B cell (primary cell): ENCODE results near the gene TBPL2. TPM values are rescaled to one million over a fixed set of nuclear protein-coding genes. Genes with fewer than 3 reads are reported as not detected.

Source experiments
- ATAC-seq: fragments of 200-7000 bp; cut with Tn5 transposase; one replicate; pipeline ENCODE4 v1.10.0; 2021; ENCODE audit warnings: low read depth, mild to moderate bottlenecking, moderate number of reproducible peaks, moderate library complexity
- CTCF ChIA-PET: fragments of 350-600 bp; sonication (Branson Sonifier 250); formaldehyde crosslinking; loops from one replicate; lab custom pipeline; 2021; ENCODE audit warnings: antibody characterized with exemption, inconsistent platforms; lab: Charles Lee
- POLR2A ChIA-PET: fragments of 350-600 bp; sonication (Branson Sonifier 250); formaldehyde crosslinking; loops from one replicate; lab custom pipeline; 2021; ENCODE audit warnings: antibody characterized with exemption; lab: Charles Lee
- DNase-seq: peaks from one replicate; pipeline ENCODE4 v3.0.0; 2013
- H2AFZ ChIP-seq: 2 replicates; pipeline ENCODE4 v1.6.1; 2012; ENCODE audit warnings: mild to moderate bottlenecking, low read depth, low read length; ENCODE audit not compliant: insufficient read depth, poor library complexity, severe bottlenecking
- H3K27ac ChIP-seq, 2 donors: 1 replicate in 1 of 2; 2 replicates in 1 of 2; pipeline ENCODE4 v1.5.1; 2012 to 2013; ENCODE audit warnings: low read length in 2 of 2, mild to moderate bottlenecking in 2 of 2, moderate library complexity in 1 of 2
- H3K27me3 ChIP-seq, 4 experiments: fragments of 200-600 bp in 1 of 4; sonication (generic) in 1 of 4; replicated peaks in 1 of 4; 1 replicate in 2 of 4; 2 replicates in 2 of 4; pipeline versions ENCODE4 v1.6.1 to v1.7.0; 2013 to 2016; ENCODE audit warnings: low read length in 3 of 4, mild to moderate bottlenecking in 2 of 4, mixed read lengths in 1 of 4, moderate library complexity in 1 of 4; ENCODE audit not compliant: insufficient read depth in 4 of 4, control insufficient read depth in 3 of 4; ENCODE audit errors: control extremely low read depth in 1 of 4
- H3K36me3 ChIP-seq, 2 experiments: replicated peaks in 1 of 2; 1 replicate in 1 of 2; 2 replicates in 1 of 2; pipeline versions ENCODE4 v1.6.1 to v1.7.1; 2013; ENCODE audit warnings: low read length in 1 of 2; ENCODE audit not compliant: insufficient read depth in 2 of 2, control insufficient read depth in 1 of 2; ENCODE audit errors: control extremely low read depth in 1 of 2, extremely low read depth in 1 of 2
- H3K4me1 ChIP-seq, 2 donors: fragments of 200-600 bp in 1 of 2; sonication (generic) in 1 of 2; 1 replicate in 1 of 2; 2 replicates in 1 of 2; pipeline versions ENCODE4 v1.5.1 to v1.6.1; 2013 to 2017; ENCODE audit warnings: low read length in 2 of 2; ENCODE audit not compliant: control insufficient read depth in 2 of 2, insufficient read depth in 2 of 2
- H3K4me2 ChIP-seq: replicated peaks from 2 replicates; pipeline ENCODE3; 2012; ENCODE audit warnings: mild to moderate bottlenecking, low read depth, low read length; ENCODE audit not compliant: poor library complexity, severe bottlenecking
- H3K4me3 ChIP-seq, 5 experiments: fragments of 200-600 bp in 1 of 5; sonication (generic) in 1 of 5; 1 replicate in 3 of 5; 2 replicates in 2 of 5; pipeline versions ENCODE4 v1.5.1 to v1.7.0; 2011 to 2016; ENCODE audit warnings: low read length in 4 of 5, mild to moderate bottlenecking in 4 of 5, low read depth in 2 of 5, control low read depth in 1 of 5, moderate library complexity in 1 of 5; ENCODE audit not compliant: insufficient read depth in 1 of 5; ENCODE audit errors: control extremely low read depth in 1 of 5, extremely low read depth in 1 of 5
- H3K79me2 ChIP-seq: fragments of 200-600 bp; sonication (generic); one replicate; pipeline ENCODE4 v1.6.0; 2016; ENCODE audit warnings: low read length; ENCODE audit not compliant: control insufficient read depth, insufficient read depth
- H3K9ac ChIP-seq: fragments of 200-600 bp; sonication (generic); 2 replicates; pipeline ENCODE4 v1.6.1; 2017; ENCODE audit warnings: mild to moderate bottlenecking, low read length, moderate library complexity
- H3K9me3 ChIP-seq, 3 donors: one replicate each; pipeline versions ENCODE4 v1.6.1 to v1.7.1; 2013; ENCODE audit warnings: low read length in 2 of 3; ENCODE audit not compliant: control insufficient read depth in 2 of 3, insufficient read depth in 1 of 3; ENCODE audit errors: control extremely low read depth in 1 of 3
- H4K20me1 ChIP-seq: 2 replicates; pipeline ENCODE4 v1.6.0; 2012; ENCODE audit warnings: mild to moderate bottlenecking, low read length; ENCODE audit not compliant: insufficient read depth, control insufficient read depth, poor library complexity, severe bottlenecking
- H3K27ac Mint-ChIP-seq: one replicate; pipeline ENCODE4 v1.8.0; 2021; ENCODE audit warnings: mixed read lengths
- H3K27me3 Mint-ChIP-seq: one replicate; pipeline ENCODE4 v1.8.0; 2021; ENCODE audit warnings: mixed read lengths
- H3K4me1 Mint-ChIP-seq: one replicate; pipeline ENCODE4 v1.8.0; 2021; ENCODE audit warnings: mixed read lengths
- H3K4me3 Mint-ChIP-seq: one replicate; pipeline ENCODE4 v1.8.0; 2021; ENCODE audit warnings: mixed read lengths
- H3K9me3 Mint-ChIP-seq: one replicate; pipeline ENCODE4 v1.8.0; 2022; ENCODE audit warnings: mixed read lengths; ENCODE audit not compliant: insufficient read depth
- EZH2 ChIP-seq: IDR thresholded peaks from 2 replicates; pipeline ENCODE4 v1.6.1; 2012; ENCODE audit warnings: borderline replicate concordance, low read depth, mild to moderate bottlenecking, moderate library complexity, low read length; ENCODE audit not compliant: insufficient read depth, poor library complexity, severe bottlenecking
- WGBS: methylation state at CpG from one replicate; pipeline ENCODE4 v1.1.5; 2013; ENCODE audit warnings: missing lambda C conversion rate; ENCODE audit not compliant: insufficient coverage; 5-methylcytosine and 5-hydroxymethylcytosine counted together
- intact Hi-C: fragments of 100-400 bp; cut with micrococcal nuclease; formaldehyde crosslinking; loops from one replicate; pipeline ENCODE4 v1.10.0; 2022
- polyA plus RNA-seq: library from polyadenylated mRNA; depleted of rRNA; stranded (reverse); fragments of >200 nt; gene quantifications from 2 replicates; pipeline ENCODE4 v1.2.3, GENCODE V29; 2012
- total RNA-seq, 2 donors: library from RNA; stranded (reverse); fragments of 120-200 nt in 1 of 2; gene quantifications; 1 replicate in 1 of 2; 2 replicates in 1 of 2; pipeline versions ENCODE4 v1.2.3 to v1.2.4, GENCODE V29; 2013 to 2022
- TF ChIP-seq, protein P1 (sequence below): fragments of 200-600 bp; IDR thresholded peaks from one replicate; pipeline ENCODE4 v1.8.0; 2022; ENCODE audit warnings: antibody characterized with exemption, mild to moderate bottlenecking

TBPL2 gene
- total and polyA plus RNA-seq, 2 donors (not counting 1 experiment from before 2014, with no cell fraction given), result not detected

GRCh38 chr14:55473786-55474185 lies 33.4 kb upstream of the TBPL2 start:
- Histone ChIP-seq H3K27ac (no peak overlapping the region), H2AFZ (no peak overlapping the region), H3K9ac (no peak overlapping the region), H3K36me3 (no peaks in the 10 kb centered on the region), H3K27me3 (no peaks in the 10 kb centered on the region), H3K9me3 (no peaks in the 10 kb centered on the region), H4K20me1 (no peaks in the 10 kb centered on the region), H3K4me2 (no peak overlapping the region), H3K4me3 (no peak overlapping the region), H3K4me1 (no peaks in the 10 kb centered on the region), H3K79me2 (no peaks in the 10 kb centered on the region)
- WGBS, result no CpG with 5 or more reads among the region's 7 CpGs
- Mint-ChIP-seq H3K27me3 (peaks cover 6% of the 10 kb centered on the region), H3K27ac (no peak overlapping the region), H3K9me3 (no peaks in the 10 kb centered on the region), H3K4me3 (no peak overlapping the region), H3K4me1 (no peaks in the 10 kb centered on the region)
- intact Hi-C loops, result no loop called here
- POLR2A ChIA-PET, result no interaction called here
- ATAC-seq (no peak), DNase-seq (no peak)
- TF ChIP-seq, protein P1, sequence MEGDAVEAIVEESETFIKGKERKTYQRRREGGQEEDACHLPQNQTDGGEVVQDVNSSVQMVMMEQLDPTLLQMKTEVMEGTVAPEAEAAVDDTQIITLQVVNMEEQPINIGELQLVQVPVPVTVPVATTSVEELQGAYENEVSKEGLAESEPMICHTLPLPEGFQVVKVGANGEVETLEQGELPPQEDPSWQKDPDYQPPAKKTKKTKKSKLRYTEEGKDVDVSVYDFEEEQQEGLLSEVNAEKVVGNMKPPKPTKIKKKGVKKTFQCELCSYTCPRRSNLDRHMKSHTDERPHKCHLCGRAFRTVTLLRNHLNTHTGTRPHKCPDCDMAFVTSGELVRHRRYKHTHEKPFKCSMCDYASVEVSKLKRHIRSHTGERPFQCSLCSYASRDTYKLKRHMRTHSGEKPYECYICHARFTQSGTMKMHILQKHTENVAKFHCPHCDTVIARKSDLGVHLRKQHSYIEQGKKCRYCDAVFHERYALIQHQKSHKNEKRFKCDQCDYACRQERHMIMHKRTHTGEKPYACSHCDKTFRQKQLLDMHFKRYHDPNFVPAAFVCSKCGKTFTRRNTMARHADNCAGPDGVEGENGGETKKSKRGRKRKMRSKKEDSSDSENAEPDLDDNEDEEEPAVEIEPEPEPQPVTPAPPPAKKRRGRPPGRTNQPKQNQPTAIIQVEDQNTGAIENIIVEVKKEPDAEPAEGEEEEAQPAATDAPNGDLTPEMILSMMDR, result no peak
- TF ChIP-seq EZH2, result no peak
- CTCF ChIA-PET, result interaction anchor here (0.6 kb wide), 1 partner anchor 25 kb away, joined by 3 read pairs; no protein-coding TSS in a partner anchor

DNA sequence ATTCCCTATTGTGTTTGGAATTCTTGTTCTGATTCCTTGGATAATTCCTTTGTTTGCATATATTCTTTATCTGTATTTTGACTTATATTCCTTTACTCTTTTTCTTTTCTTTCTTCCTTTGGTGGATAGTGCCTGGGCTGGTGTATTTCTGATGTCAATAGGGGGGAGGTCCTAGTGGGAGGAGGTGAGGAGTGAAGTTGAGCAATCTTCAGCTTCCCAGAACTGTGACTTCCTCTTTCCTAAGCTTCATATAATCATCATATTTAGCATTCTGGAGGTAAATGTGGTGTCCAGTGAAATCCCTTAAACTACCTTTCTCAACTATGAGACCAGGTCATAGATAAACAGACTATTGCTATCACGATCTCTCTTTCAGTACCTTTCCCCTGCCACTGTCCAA lies 29.6 kb upstream of the TBPL2 start:
- ATAC-seq (no peak), DNase-seq (no peak)
- Mint-ChIP-seq H3K27ac (no peak overlapping the region), H3K27me3 (peaks cover 6% of the 10 kb centered on the region), H3K4me3 (no peak overlapping the region), H3K4me1 (no peaks in the 10 kb centered on the region), H3K9me3 (no peaks in the 10 kb centered on the region)
- Histone ChIP-seq H3K27ac (no peak overlapping the region), H3K9ac (no peak overlapping the region), H4K20me1 (no peaks in the 10 kb centered on the region), H3K4me1 (no peaks in the 10 kb centered on the region), H2AFZ (no peak overlapping the region), H3K4me2 (no peak overlapping the region), H3K36me3 (no peaks in the 10 kb centered on the region), H3K79me2 (no peaks in the 10 kb centered on the region), H3K27me3 (peaks cover 0 to 3% (median 0%) of the 10 kb centered on the region in 4 experiments), H3K9me3 (peaks cover 0 to 16% (median 0%) of the 10 kb centered on the region in 3 donors), H3K4me3 (no peak overlapping the region)
- intact Hi-C loops, result no loop called here
- no peak for TF ChIP-seq EZH2
- TF ChIP-seq, protein P1, result no peak
- ChIA-PET POLR2A (no interaction called here), CTCF (no interaction called here)
- WGBS, result 100% methylated on average over 1 of the region's 1 CpG
